K562 (cell line): ENCODE data around the gene ISYNA1.

ENCODE experiments used
- CHD4 ChIP-seq: fragments of 200-600 bp; sonication (generic); IDR thresholded peaks from 3 replicates; pipeline ENCODE4 v1.6.1; 2012; ENCODE audit warnings: low read depth, mild to moderate bottlenecking, mixed read lengths, low read length, inconsistent platforms; ENCODE audit not compliant: insufficient read depth, insufficient replicate concordance, poor library complexity, severe bottlenecking
- ELF4 ChIP-seq: fragments of 450-650 bp; formaldehyde crosslinking; IDR thresholded peaks from 2 replicates; pipeline ENCODE4 v1.4.0; 2022; ENCODE audit warnings: missing genetic modification characterization
- EZH2 ChIP-seq: IDR thresholded peaks from 2 replicates; pipeline ENCODE4 v1.6.1; 2012; ENCODE audit warnings: low read depth, mild to moderate bottlenecking, inconsistent platforms, low read length, borderline replicate concordance
- MYNN ChIP-seq, 2 experiments: sonication (generic); formaldehyde crosslinking in 1 of 2; IDR thresholded peaks; 2 replicates each; pipeline versions ENCODE4 v1.5.0 to v1.6.1; 2016 to 2020; ENCODE audit warnings: antibody characterized with exemption in 1 of 2, missing genetic modification reagents in 1 of 2
- TF ChIP-seq, protein P1 (sequence below): sonication (generic); formaldehyde crosslinking; IDR thresholded peaks from 2 replicates; pipeline ENCODE4 v1.8.1; 2023; ENCODE audit warnings: mild to moderate bottlenecking, missing genetic modification reagents

DNA sequence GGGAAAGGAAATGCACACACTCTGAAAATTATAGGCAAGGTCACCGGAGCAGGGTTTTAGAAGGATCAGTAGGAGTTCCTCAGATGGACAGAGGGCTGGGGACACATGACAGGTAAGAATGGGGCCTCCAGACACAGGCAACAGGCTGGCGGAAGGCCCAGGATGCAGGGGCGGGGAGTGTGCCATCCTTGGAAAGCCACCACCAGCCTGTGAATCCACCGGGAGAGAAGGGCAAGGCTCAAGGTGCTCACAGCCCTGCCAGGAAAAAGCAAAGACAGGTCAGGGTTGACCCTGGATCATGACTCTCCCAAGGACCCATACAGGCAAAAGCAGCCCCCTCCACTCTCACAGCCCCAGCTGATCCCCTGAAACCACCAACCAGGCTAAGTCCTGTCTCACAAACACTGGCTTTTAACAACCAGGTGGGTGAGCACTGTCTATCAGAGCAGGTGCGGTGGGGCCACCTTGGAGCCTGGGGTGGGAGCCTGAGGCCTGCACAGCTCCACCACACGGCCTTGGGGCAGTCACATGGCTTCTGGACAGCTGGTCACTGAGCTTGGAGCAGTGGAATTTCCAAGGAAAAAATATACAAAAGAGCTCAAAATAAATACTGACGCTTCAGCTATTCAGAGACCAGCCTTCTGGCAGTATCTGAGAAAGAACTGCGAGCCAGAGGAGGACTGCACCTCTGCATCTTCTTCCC, 35.2 kb upstream of the ISYNA1 start:
- TF ChIP-seq, protein P1, sequence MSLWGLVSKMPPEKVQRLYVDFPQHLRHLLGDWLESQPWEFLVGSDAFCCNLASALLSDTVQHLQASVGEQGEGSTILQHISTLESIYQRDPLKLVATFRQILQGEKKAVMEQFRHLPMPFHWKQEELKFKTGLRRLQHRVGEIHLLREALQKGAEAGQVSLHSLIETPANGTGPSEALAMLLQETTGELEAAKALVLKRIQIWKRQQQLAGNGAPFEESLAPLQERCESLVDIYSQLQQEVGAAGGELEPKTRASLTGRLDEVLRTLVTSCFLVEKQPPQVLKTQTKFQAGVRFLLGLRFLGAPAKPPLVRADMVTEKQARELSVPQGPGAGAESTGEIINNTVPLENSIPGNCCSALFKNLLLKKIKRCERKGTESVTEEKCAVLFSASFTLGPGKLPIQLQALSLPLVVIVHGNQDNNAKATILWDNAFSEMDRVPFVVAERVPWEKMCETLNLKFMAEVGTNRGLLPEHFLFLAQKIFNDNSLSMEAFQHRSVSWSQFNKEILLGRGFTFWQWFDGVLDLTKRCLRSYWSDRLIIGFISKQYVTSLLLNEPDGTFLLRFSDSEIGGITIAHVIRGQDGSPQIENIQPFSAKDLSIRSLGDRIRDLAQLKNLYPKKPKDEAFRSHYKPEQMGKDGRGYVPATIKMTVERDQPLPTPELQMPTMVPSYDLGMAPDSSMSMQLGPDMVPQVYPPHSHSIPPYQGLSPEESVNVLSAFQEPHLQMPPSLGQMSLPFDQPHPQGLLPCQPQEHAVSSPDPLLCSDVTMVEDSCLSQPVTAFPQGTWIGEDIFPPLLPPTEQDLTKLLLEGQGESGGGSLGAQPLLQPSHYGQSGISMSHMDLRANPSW (CRISPR knock-in tag) = no peak
- TF ChIP-seq EZH2 = no peak
- TF ChIP-seq CHD4 = no peak
- no peak for TF ChIP-seq MYNN (IDR thresholded peaks at IDR 0.05)
- TF ChIP-seq MYNN (CRISPR knock-in tag; IDR thresholded peaks at IDR 0.05) = no peak
- no peak for TF ChIP-seq ELF4
